ENCODE data around the gene TCEAL2. TPM values are rescaled to one million over a fixed set of nuclear protein-coding genes. Genes with fewer than 3 reads are reported as not detected.
"Not testable (repeated sequence)": the region's sequence is repeated elsewhere in the genome, so short reads cannot be mapped to it uniquely, and the experiment has no call there.

The TCEAL2 gene
- polyA plus RNA-seq, 1 donor from 2014 or later: not detected

GRCh38 chrX:102129473-102129872 is 4.0 kb downstream of the TCEAL2 start:
- H3K27me3 ChIP-seq (ENCODE audit: insufficient read depth, low read depth, low read length): no peaks in the 10 kb centered on the region
- no peak overlapping the region for H2AFZ ChIP-seq (ENCODE audit: low read depth, low read length)
- no peaks in the 10 kb centered on the region for H3K79me2 ChIP-seq (replicated peaks; ENCODE audit: insufficient read depth, low read length)
- no peak overlapping the region for H3K9ac ChIP-seq (ENCODE audit: low read length)
- H4K20me1 ChIP-seq (ENCODE audit: insufficient read depth): no peaks in the 10 kb centered on the region
- no peak overlapping the region for H3K4me3 ChIP-seq (ENCODE audit: low read length)
- H3F3A ChIP-seq (ENCODE audit: insufficient read depth, low read length, poor library complexity, severe bottlenecking): no peaks in the 10 kb centered on the region
- H3K9me2 ChIP-seq (ENCODE audit: insufficient read depth, low read length): no peaks in the 10 kb centered on the region
- H3K36me3 ChIP-seq (ENCODE audit: insufficient read depth, low read length): no peaks in the 10 kb centered on the region
- H3K9me3 ChIP-seq (ENCODE audit: low read length): no peaks in the 10 kb centered on the region
- TF ChIP-seq MXI1 (conservative IDR thresholded peaks at IDR 0.05; ENCODE audit: poor library complexity, severe bottlenecking) (no peak), RAD21 (conservative IDR thresholded peaks at IDR 0.05) (no peak), EP300 (conservative IDR thresholded peaks at IDR 0.05; ENCODE audit: poor library complexity, severe bottlenecking) (no peak)
- TF ChIP-seq, protein P1, sequence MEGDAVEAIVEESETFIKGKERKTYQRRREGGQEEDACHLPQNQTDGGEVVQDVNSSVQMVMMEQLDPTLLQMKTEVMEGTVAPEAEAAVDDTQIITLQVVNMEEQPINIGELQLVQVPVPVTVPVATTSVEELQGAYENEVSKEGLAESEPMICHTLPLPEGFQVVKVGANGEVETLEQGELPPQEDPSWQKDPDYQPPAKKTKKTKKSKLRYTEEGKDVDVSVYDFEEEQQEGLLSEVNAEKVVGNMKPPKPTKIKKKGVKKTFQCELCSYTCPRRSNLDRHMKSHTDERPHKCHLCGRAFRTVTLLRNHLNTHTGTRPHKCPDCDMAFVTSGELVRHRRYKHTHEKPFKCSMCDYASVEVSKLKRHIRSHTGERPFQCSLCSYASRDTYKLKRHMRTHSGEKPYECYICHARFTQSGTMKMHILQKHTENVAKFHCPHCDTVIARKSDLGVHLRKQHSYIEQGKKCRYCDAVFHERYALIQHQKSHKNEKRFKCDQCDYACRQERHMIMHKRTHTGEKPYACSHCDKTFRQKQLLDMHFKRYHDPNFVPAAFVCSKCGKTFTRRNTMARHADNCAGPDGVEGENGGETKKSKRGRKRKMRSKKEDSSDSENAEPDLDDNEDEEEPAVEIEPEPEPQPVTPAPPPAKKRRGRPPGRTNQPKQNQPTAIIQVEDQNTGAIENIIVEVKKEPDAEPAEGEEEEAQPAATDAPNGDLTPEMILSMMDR (IDR thresholded peaks at IDR 0.05; ENCODE audit: poor library complexity, severe bottlenecking): peak; percentile 29
- no peak overlapping the region for H3K27ac ChIP-seq (ENCODE audit: low read length)
- H3K4me2 ChIP-seq (ENCODE audit: low read length): no peak overlapping the region

DNA sequence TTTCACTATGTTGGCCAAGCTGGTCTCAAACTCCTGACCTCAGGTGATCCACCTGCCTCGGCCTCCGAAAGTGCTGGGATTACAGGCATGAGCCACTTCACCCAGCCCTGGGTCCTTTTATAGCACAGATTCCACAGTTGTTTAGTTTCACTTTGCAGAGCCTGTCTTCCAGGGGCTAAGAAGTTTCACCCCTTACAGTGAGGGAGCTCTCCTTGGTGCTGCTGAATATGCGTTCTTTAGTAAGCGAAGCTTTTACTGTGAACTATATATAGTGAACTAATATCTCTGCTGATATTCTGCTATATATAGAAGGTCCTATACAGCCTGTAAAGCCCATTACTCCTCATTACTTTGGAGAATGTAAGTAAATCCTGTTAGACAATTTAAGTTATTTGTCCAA is 12.6 kb downstream of the TCEAL2 start:
- H3K9me2 ChIP-seq (ENCODE audit: insufficient read depth, low read length): no peaks in the 10 kb centered on the region
- H3K4me2 ChIP-seq (ENCODE audit: low read length): no peak overlapping the region
- H2AFZ ChIP-seq (ENCODE audit: low read depth, low read length): no peak overlapping the region
- no peaks in the 10 kb centered on the region for H4K20me1 ChIP-seq (ENCODE audit: insufficient read depth)
- no peaks in the 10 kb centered on the region for H3K27me3 ChIP-seq (ENCODE audit: insufficient read depth, low read depth, low read length)
- no peaks in the 10 kb centered on the region for H3K36me3 ChIP-seq (ENCODE audit: insufficient read depth, low read length)
- H3F3A ChIP-seq (ENCODE audit: insufficient read depth, low read length, poor library complexity, severe bottlenecking): no peaks in the 10 kb centered on the region
- H3K27ac ChIP-seq (ENCODE audit: low read length): no peak overlapping the region
- H3K79me2 ChIP-seq (replicated peaks; ENCODE audit: insufficient read depth, low read length): no peaks in the 10 kb centered on the region
- H3K4me3 ChIP-seq (ENCODE audit: low read length): no peak overlapping the region
- no peaks in the 10 kb centered on the region for H3K9me3 ChIP-seq (ENCODE audit: low read length)
- TF ChIP-seq, protein P1 (IDR thresholded peaks at IDR 0.05; ENCODE audit: poor library complexity, severe bottlenecking): no peak
- no peak for TF ChIP-seq MXI1 (conservative IDR thresholded peaks at IDR 0.05; ENCODE audit: poor library complexity, severe bottlenecking)
- no peak for TF ChIP-seq RAD21 (conservative IDR thresholded peaks at IDR 0.05)
- no peak for TF ChIP-seq EP300 (conservative IDR thresholded peaks at IDR 0.05; ENCODE audit: poor library complexity, severe bottlenecking)
- TF ChIP-seq SMC3 (conservative IDR thresholded peaks at IDR 0.05; ENCODE audit: poor library complexity): no peak
- no peak for TF ChIP-seq REST (IDR thresholded peaks at IDR 0.05; ENCODE audit: borderline replicate concordance)
- TF ChIP-seq EZH2 (IDR thresholded peaks at IDR 0.05; ENCODE audit: borderline replicate concordance, insufficient read depth, low read length, poor library complexity, severe bottlenecking): no peak
- TF ChIP-seq POLR2AphosphoS5 (IDR thresholded peaks at IDR 0.05): no peak
- no peak for TF ChIP-seq TAF1 (IDR thresholded peaks at IDR 0.05; ENCODE audit: low read depth)
- no peak overlapping the region for H3K9ac ChIP-seq (ENCODE audit: low read length)

- H3K4me3 ChIP-seq (ENCODE audit: low read length); H3K36me3 ChIP-seq (ENCODE audit: insufficient read depth, low read length); H4K20me1 ChIP-seq (ENCODE audit: insufficient read depth); H3K4me2 ChIP-seq (ENCODE audit: low read length); H3K27ac ChIP-seq (ENCODE audit: low read length); H2AFZ ChIP-seq (ENCODE audit: low read depth, low read length); H3K79me2 ChIP-seq (replicated peaks; ENCODE audit: insufficient read depth, low read length); H3K9ac ChIP-seq (ENCODE audit: low read length); H3K9me3 ChIP-seq (ENCODE audit: low read length); H3K27me3 ChIP-seq (ENCODE audit: insufficient read depth, low read depth, low read length); H3K9me2 ChIP-seq (ENCODE audit: insufficient read depth, low read length); H3F3A ChIP-seq (ENCODE audit: insufficient read depth, low read length, poor library complexity, severe bottlenecking): not testable (repeated sequence)
These were observed 15.4 kb downstream of the TCEAL2 start for GRCh38 chrX:102140876-102141275.

DNA sequence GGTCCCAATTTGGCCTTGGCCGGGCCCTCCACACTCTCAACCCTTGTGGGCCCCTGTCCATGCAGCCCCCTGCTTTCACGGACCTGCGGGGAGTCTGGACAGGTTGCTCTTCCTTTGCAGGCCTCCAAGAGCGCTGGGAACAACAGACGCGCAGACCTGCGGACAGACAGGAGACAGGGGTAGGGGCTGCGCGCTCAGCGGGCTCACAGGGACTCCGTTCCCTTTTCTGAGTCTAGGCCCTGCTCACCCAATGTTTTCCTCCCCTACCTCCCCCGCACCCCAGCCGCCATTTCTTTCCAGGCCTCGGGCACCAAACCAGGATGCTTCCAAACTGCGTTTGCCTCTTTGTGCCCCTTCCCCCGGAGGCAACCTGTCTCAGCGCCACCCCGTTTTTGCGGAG is 16.2 kb downstream of the TCEAL2 start:
- H3K4me3 ChIP-seq (ENCODE audit: low read length); H4K20me1 ChIP-seq (ENCODE audit: insufficient read depth); H3K9ac ChIP-seq (ENCODE audit: low read length); H3K79me2 ChIP-seq (replicated peaks; ENCODE audit: insufficient read depth, low read length); H3K9me2 ChIP-seq (ENCODE audit: insufficient read depth, low read length); H3K27me3 ChIP-seq (ENCODE audit: insufficient read depth, low read depth, low read length); H3K27ac ChIP-seq (ENCODE audit: low read length); H3K4me2 ChIP-seq (ENCODE audit: low read length); H3F3A ChIP-seq (ENCODE audit: insufficient read depth, low read length, poor library complexity, severe bottlenecking); H3K9me3 ChIP-seq (ENCODE audit: low read length); H3K36me3 ChIP-seq (ENCODE audit: insufficient read depth, low read length); H2AFZ ChIP-seq (ENCODE audit: low read depth, low read length): not testable (repeated sequence)
